Measurements from ENCODE around the gene GNA12.

- TF ChIP-seq CTCF (IDR thresholded peaks at IDR 0.05; ENCODE audit: low read depth, low read length, poor library complexity, severe bottlenecking) (no peak), EZH2phosphoT487 (IDR thresholded peaks at IDR 0.05; ENCODE audit: borderline replicate concordance, low read length) (no peak)
Observed at GRCh38 chr7:2814946-2815874, 28.9 kb downstream of the GNA12 start.
